ENCODE data around the gene CMIP. TPM values are rescaled to one million over a fixed set of nuclear protein-coding genes. Genes with fewer than 3 reads are reported as not detected.

Gene CMIP
- total RNA-seq, 1 experiment from 2014 or later: 10.7 TPM

DNA sequence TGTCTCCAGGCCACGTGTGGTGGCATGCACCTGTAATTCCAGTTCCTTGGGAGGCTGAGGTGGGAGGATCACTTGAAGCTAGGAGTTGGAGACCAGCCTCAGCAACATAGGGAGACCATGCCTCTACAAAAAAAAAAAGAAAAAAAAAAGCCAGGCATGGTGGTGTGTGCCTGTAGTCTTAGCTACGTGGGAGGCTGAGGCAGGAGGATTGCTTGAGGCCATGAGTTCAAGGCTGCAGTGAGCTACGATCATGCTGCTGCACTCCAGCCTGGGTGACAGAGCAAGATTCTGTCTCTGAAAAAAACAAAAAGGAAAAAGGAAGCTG is 103.9 kb downstream of the CMIP start:
- H3K4me3 ChIP-seq: no peak overlapping the region
- peaks cover 21% of the 10 kb centered on the region for H3K4me1 ChIP-seq (replicated peaks)
- DNase-seq (ENCODE audit: low read depth in 1 of 2, low spot score in 2 of 2): no peak
- H3K27me3 ChIP-seq (replicated peaks): no peaks in the 10 kb centered on the region
- no peaks in the 10 kb centered on the region for H3K36me3 ChIP-seq
- H3K27ac ChIP-seq: no peak overlapping the region
- H3K9me3 ChIP-seq (replicated peaks): no peaks in the 10 kb centered on the region

DNA sequence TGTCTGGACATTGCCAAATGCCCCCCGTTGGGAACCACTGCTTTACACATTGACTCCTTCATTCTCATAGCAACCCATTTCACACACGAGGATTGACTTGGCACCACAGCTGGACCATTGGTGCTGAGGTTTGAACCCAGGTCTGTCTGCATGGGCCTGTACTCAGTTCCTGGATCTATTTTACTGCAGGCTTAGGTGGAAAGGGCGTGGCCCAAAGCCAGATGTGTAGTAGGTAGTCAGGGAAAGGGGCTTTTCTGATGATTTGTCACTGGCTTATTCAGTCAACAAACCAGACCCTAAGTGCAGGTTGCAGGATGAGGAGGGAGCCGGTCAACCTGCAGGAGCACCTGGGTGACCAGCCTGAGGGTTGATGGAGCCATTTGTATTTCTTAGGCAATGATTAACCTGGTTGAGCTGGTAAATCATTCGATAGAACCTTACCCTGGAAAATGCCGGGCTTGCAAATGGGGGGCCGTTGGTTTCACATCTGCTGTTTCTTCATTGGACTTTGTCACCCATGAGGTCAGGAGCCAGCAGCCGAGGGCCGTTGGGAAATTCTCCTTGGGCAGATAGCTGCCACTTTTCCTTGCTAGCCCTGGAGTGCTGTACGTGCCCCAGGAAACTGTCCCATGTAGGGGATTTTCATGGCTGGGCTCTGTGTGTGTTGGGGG is 104.4 kb downstream of the CMIP start:
- H3K4me1 ChIP-seq (replicated peaks): peaks cover 16% of the 10 kb centered on the region
- H3K4me3 ChIP-seq: no peak overlapping the region
- H3K36me3 ChIP-seq: no peaks in the 10 kb centered on the region
- 0 out of 2 replicates have a peak, but pooled peaks cover 1% of the 10 kb centered on the region for H3K9me3 ChIP-seq (replicated peaks)
- no peaks in the 10 kb centered on the region for H3K27me3 ChIP-seq (replicated peaks)
- DNase-seq (ENCODE audit: low read depth in 1 of 2, low spot score in 2 of 2): no peak
- no peak overlapping the region for H3K27ac ChIP-seq

DNA sequence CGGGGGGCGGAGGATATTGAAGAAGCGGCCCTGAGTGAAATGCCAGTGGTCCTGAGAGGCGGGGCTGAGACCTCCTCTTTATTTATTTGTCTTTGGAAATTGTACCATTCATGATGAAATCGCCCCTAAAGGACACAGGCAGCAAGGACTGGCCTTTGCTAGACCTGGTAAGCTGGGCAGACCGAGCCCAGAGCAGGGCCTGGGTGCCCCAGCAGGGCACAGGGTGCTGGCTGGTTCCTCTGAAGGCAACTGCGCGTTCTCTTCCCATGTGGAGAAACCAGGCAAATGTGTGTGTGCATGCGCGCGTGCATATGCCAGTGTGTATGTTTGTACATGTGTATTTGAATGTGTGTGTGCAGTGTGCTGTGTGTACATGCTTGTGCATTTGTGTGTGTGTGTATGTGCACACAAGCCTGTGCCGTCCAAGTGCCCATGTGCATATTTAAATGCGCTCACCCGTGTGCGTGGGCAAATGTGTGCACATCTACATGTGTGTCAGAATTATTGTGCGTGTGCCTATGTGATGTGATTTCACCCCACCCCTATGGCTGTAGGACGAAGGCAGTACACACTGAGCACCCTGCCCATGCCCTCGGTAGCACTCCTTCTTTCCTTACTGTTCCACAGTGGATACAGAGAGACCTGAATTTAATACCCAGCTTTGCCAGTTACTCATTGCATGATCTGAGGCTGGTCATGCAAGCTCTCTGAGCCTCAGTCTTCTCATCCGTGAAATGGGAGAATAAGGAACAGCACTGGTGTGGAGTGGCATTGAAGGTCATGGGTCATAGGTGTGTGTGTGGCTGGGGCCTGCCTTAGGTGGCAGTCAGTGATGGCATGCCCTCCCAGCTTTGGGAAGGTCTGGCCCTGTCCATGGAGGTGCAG is 105.2 kb downstream of the CMIP start:
- DNase-seq (ENCODE audit: low read depth in 1 of 2, low spot score in 2 of 2): no peak
- Histone ChIP-seq H3K36me3 (no peaks in the 10 kb centered on the region), H3K4me1 (replicated peaks) (peaks cover 10% of the 10 kb centered on the region), H3K27ac (no peak overlapping the region), H3K27me3 (replicated peaks) (no peaks in the 10 kb centered on the region), H3K4me3 (no peak overlapping the region), H3K9me3 (replicated peaks) (0 out of 2 replicates have a peak, but pooled peaks cover 2% of the 10 kb centered on the region)

DNA sequence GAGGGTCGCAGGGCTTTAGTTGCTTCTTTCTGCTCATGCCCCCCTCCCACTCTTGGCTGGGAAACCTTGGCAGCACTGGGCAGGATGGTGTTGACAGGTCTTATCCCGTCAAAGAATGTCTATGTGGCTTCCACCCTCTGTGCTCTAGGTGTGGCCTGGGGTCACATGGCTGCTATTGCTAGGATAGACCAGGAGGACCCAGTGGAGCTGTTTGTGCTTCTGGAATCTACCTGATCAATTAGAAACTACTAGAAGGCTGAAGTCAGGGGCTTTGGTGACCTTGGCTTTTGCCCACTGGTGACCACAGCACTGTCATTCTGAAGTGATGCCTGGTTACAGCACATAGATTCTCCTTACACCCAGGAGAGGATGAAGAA is 105.8 kb downstream of the CMIP start:
- H3K4me1 ChIP-seq (replicated peaks): peaks cover 10% of the 10 kb centered on the region
- H3K27ac ChIP-seq: no peak overlapping the region
- H3K9me3 ChIP-seq (replicated peaks): 0 out of 2 replicates have a peak, but pooled peaks cover 2% of the 10 kb centered on the region
- DNase-seq (ENCODE audit: low read depth in 1 of 2, low spot score in 2 of 2): no peak
- H3K27me3 ChIP-seq (replicated peaks): no peaks in the 10 kb centered on the region
- H3K36me3 ChIP-seq: no peaks in the 10 kb centered on the region
- H3K4me3 ChIP-seq: no peak overlapping the region

DNA sequence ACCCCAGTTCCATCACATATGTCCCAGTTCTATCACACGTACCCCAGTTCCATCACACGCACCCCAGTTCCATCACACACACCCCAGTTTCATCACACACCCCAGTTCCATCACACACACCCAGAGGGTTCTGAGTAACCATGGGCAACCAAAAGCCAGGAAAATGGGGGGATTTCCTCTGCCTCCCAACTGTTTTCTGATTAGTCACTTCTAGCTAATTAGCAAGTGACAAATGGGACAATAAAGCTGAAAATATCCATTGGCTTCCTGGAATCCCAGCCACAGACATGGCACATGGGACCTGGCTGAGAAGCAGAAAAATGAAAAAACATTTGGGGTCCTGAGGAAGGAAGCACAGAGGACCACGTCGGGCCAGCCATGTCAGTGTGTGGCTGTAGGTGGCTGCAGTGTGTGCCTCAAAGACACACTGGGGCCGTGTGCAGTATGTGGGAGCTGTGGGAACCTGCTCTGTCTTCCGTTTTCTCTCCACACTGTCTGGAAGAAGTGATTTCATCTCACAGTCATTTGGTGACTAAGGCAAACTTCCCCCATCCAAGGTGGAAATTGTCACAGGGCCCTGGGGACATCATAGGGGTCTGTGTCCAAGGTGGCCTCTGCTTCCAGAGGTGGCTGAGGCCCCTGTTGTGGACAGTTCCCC is 106.7 kb downstream of the CMIP start:
- H3K27me3 ChIP-seq (replicated peaks): no peaks in the 10 kb centered on the region
- peak overlapping the region; percentile 13; the same call in 1 of the 2 replicates for H3K27ac ChIP-seq
- H3K4me1 ChIP-seq (replicated peaks): peaks cover 10% of the 10 kb centered on the region
- H3K36me3 ChIP-seq: no peaks in the 10 kb centered on the region
- peak in 1 of 2 experiments; percentile 37 for DNase-seq (ENCODE audit: low read depth in 1 of 2, low spot score in 2 of 2)
- H3K9me3 ChIP-seq (replicated peaks): 0 out of 2 replicates have a peak, but pooled peaks cover 2% of the 10 kb centered on the region
- no peak overlapping the region for H3K4me3 ChIP-seq

DNA sequence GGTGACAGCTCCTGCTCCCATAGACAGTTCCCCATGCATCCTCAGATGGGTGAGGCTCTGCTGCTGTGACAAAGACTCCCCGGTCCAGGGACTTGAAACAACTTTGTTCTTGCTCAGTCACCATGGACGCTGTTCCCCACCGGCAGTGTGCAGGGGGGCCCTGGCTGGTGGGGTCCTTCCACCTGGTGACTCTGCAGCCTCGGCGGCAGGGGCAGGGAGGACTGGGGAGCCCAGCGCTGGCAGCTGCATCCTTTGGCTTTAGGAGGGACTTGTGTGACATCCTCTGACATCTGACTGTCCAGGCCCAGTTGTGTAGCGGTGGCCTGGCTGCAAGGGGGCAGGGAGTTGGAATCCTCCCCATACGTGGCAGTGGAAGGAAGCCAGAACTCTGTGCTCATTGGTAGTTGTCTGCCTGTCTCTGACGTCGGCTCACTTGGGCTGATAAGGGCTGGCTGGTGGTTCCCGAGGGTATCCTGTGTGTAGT is 107.3 kb downstream of the CMIP start:
- Histone ChIP-seq H3K4me3 (no peak overlapping the region), H3K4me1 (replicated peaks) (peaks cover 10% of the 10 kb centered on the region), H3K27me3 (replicated peaks) (no peaks in the 10 kb centered on the region), H3K27ac (no peak overlapping the region), H3K36me3 (no peaks in the 10 kb centered on the region), H3K9me3 (replicated peaks) (0 out of 2 replicates have a peak, but pooled peaks cover 2% of the 10 kb centered on the region)
- no peak for DNase-seq (ENCODE audit: low read depth in 1 of 2, low spot score in 2 of 2)

DNA sequence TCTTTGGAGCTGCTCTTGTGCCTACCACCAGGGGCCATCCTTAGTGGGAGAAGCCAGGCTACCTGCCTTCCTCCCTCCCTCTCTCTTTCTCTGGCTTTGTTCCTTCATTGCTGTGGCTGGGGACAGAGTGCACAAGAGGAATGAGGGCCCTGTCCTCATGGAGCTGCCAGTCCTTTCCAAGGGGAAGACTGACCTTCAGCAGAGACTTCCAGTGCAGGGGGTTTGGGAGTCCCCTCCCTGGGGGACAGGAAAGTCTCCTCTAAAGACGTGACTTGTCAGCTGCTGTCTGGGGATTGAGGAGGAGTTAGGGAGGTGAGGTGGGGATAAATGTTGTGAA is 108.1 kb downstream of the CMIP start:
- H3K27ac ChIP-seq: no peak overlapping the region
- peaks cover 10% of the 10 kb centered on the region for H3K4me1 ChIP-seq (replicated peaks)
- 0 out of 2 replicates have a peak, but pooled peaks cover 2% of the 10 kb centered on the region for H3K9me3 ChIP-seq (replicated peaks)
- H3K36me3 ChIP-seq: no peaks in the 10 kb centered on the region
- H3K4me3 ChIP-seq: no peak overlapping the region
- no peak for DNase-seq (ENCODE audit: low read depth in 1 of 2, low spot score in 2 of 2)
- H3K27me3 ChIP-seq (replicated peaks): no peaks in the 10 kb centered on the region

DNA sequence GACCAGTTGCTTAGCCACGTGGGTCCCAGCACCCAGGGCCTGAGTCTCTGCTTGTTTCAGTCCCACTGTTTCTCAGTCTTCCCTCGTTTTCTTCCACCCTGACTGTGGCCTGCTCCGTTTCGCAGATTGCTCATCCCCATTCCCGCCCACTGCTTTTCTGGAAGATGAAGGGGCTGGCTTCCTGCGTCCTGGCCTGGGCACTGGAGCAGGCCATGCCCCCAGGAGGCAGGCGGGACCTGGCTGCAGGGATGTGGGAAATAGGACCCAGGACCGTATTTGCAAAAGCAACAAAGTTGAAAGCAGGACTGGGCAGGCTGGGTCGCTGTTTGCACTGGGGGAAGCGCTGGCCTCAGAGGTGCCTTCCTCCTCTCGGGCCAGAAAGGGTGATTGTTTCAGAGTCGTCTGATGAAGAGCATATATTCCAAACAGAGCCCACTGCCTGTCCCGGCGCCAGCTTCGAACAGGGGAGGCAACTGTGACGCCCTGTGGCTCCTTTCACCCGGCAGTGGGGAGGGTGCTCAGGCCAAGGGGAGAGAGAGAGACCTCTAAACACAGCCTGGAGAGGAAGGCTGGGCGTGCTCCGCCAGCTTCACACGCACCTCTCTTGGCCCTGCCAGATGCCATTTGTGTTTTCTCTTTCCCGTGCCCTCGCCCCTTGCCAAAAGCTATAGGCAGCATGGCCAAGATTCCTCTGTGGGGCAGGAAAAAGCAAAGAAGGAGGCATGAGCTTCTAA is 108.6 kb downstream of the CMIP start:
- no peaks in the 10 kb centered on the region for H3K36me3 ChIP-seq
- H3K9me3 ChIP-seq (replicated peaks): 0 out of 2 replicates have a peak, but pooled peaks cover 2% of the 10 kb centered on the region
- no peak overlapping the region for H3K4me3 ChIP-seq
- H3K27ac ChIP-seq: no peak overlapping the region
- no peak for DNase-seq (ENCODE audit: low read depth in 1 of 2, low spot score in 2 of 2)
- H3K4me1 ChIP-seq (replicated peaks): peaks cover 10% of the 10 kb centered on the region
- no peaks in the 10 kb centered on the region for H3K27me3 ChIP-seq (replicated peaks)

DNA sequence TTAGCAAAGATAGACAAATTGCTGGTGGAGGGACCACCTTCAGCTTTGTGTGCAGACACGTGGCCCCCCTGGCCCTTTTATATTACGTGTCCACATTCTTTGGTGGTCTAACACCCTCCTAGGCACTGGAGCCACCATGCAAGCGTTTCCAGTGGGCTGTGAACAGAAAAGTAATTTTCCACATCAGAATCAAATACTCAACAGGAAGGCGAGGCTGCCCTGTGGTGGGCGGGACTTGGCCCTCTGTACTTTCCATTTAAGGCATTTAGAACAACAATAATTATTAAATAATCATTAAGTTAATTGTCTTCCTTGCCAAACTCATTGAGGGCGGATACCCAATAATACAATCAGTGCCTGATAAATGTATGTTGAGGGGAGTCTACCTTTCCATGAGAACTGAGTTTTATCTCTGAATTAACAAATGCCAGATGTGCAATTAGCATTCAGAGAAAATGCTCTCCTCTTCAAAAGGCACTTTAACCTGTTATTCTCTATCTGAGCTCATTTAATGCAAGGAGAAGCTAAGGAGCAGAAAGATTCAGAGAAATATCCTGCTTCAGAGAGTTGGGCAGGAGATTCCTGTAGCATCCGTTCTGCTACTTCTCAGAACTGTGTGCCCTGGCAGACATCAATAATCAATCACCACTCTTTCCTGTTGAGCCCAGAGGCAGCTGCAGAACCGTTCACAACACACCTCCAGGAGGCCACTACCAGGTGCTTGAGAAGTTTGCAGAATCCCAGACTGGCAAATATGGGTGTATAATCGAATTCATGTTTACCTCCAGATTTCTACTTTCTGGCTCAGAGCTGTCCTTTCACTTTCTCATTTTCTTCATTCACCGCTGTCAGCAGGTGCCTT is 109.4 kb downstream of the CMIP start:
- no peak overlapping the region for H3K4me3 ChIP-seq
- H3K27ac ChIP-seq: no peak overlapping the region
- H3K36me3 ChIP-seq: no peaks in the 10 kb centered on the region
- 0 out of 2 replicates have a peak, but pooled peaks cover 2% of the 10 kb centered on the region for H3K9me3 ChIP-seq (replicated peaks)
- no peaks in the 10 kb centered on the region for H3K27me3 ChIP-seq (replicated peaks)
- DNase-seq (ENCODE audit: low read depth in 1 of 2, low spot score in 2 of 2): no peak
- peaks cover 10% of the 10 kb centered on the region for H3K4me1 ChIP-seq (replicated peaks)

DNA sequence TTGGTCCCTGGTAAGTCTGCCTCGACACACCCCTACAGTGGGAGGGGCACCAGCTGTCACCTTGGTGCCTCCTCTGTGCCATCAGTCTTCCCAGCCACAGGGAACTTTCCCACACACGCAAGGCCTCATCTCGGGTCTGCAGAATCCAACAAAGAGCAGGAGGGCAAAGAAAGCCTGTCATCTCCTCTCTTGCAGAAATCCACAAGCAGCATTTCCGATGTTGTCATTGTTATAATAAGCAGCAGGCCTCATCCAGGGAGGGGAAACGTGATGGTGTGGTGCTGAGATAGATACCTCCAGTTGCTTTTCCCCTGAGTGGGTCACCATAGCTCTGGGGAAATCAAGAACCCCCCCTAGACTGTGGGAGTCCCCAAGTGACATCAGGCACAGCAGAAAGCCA is 110.4 kb downstream of the CMIP start:
- Histone ChIP-seq H3K27ac (no peak overlapping the region), H3K36me3 (no peaks in the 10 kb centered on the region), H3K4me1 (replicated peaks) (peaks cover 10% of the 10 kb centered on the region), H3K4me3 (no peak overlapping the region), H3K27me3 (replicated peaks) (no peaks in the 10 kb centered on the region), H3K9me3 (replicated peaks) (0 out of 2 replicates have a peak, but pooled peaks cover 2% of the 10 kb centered on the region)
- DNase-seq (ENCODE audit: low read depth in 1 of 2, low spot score in 2 of 2): no peak

DNA sequence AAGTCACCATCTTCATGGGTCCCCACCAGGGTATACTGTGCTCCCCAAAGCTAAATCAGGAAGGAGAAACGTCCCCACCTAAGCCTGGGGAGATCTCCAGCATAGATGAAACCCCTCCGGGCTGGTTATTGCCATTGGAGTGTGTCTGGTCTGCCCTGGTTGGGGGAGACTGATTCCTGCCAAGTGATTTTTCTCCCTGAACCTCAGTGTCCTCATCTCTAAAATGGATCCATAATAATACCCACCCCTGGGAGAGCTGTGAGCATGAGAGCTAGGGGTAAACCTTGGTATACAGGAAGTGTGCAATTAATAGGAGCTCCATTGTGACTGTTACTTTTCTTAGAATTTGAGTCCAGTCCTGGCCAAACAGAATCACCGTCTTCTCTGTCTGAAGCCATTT is 111.1 kb downstream of the CMIP start:
- Histone ChIP-seq H3K27me3 (replicated peaks) (no peaks in the 10 kb centered on the region), H3K36me3 (no peaks in the 10 kb centered on the region), H3K27ac (no peak overlapping the region), H3K4me1 (replicated peaks) (peaks cover 12% of the 10 kb centered on the region), H3K9me3 (replicated peaks) (0 out of 2 replicates have a peak, but pooled peaks cover 2% of the 10 kb centered on the region), H3K4me3 (no peak overlapping the region)
- DNase-seq (ENCODE audit: low read depth in 1 of 2, low spot score in 2 of 2): no peak

DNA sequence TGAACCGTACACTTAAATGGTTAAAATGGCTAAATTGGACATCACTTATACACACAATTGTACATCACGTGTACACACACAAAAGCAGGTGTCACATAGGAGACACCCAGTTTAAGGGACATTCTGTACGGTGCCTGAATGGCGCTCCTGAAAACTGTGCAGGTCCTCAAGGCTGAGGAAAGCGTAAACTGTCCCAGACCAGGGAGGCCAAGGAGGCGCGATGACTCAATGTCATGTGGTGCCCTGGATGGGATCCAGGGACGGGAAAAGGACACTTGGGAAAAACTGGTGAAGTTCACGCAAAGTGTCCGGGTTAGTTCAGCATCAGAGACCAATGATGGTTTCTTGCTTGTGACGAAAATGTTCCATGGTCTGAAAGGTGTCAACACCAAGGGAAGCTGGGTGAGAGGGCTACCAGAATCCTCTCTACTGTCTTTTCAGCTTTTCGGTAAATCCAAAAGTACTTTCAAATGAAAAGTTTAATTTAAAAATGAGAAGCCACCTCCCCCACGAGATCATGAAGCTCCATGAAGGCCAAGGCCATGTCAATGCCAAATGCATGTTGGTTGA is 112.2 kb downstream of the CMIP start:
- Histone ChIP-seq H3K9me3 (replicated peaks) (0 out of 2 replicates have a peak, but pooled peaks cover 2% of the 10 kb centered on the region), H3K4me1 (replicated peaks) (peaks cover 9% of the 10 kb centered on the region), H3K27ac (no peak overlapping the region), H3K27me3 (replicated peaks) (no peaks in the 10 kb centered on the region), H3K4me3 (no peak overlapping the region), H3K36me3 (no peaks in the 10 kb centered on the region)
- no peak for DNase-seq (ENCODE audit: low read depth in 1 of 2, low spot score in 2 of 2)
